H1 (cell line): ENCODE data around the gene MXD4. TPM values are rescaled to one million over a fixed set of nuclear protein-coding genes. Genes with fewer than 3 reads are reported as not detected.

Experiments used
- CTCF ChIA-PET: fragments of 300-600 bp; sonication (Branson Sonifier 250); formaldehyde crosslinking; loops from one replicate; lab custom pipeline; 2021; ENCODE audit not compliant: partially characterized antibody; lab: Charles Lee
- POLR2A ChIA-PET: fragments of 300-600 bp; sonication (Branson Sonifier 250); formaldehyde crosslinking; loops from one replicate; lab custom pipeline; 2021; ENCODE audit warnings: inconsistent platforms; ENCODE audit not compliant: partially characterized antibody; lab: Charles Lee
- DNase-seq, 2 experiments: peaks; one replicate each; pipeline versions ENCODE4 v3.0.0 to v3.0.0-alpha.2; 2010 to 2022; ENCODE audit warnings: low spot score in 2 of 2, low read depth in 1 of 2, mixed read lengths in 1 of 2
- FAIRE-seq: peaks from 2 replicates; lab custom pipeline; 2011; peaks lifted over from hg19 to GRCh38; lab: Jason Lieb, UNC
- H2AFZ ChIP-seq: 2 replicates; pipeline ENCODE4 v1.8.1; 2012; ENCODE audit warnings: low read length, inconsistent platforms
- H2AK5ac ChIP-seq: 2 replicates; pipeline ENCODE4 v1.6.1; 2013; ENCODE audit warnings: low read depth, low read length
- H2BK120ac ChIP-seq: replicated peaks from 2 replicates; pipeline ENCODE3; 2013; ENCODE audit warnings: low read depth, low read length, inconsistent platforms
- H2BK12ac ChIP-seq: 2 replicates; pipeline ENCODE4 v1.6.1; 2013; ENCODE audit warnings: low read depth, low read length
- H2BK15ac ChIP-seq: 2 replicates; pipeline ENCODE4 v1.6.1; 2013; ENCODE audit warnings: low read length
- H2BK20ac ChIP-seq: 2 replicates; pipeline ENCODE4 v1.6.1; 2013; ENCODE audit warnings: low read length
- H2BK5ac ChIP-seq: 2 replicates; pipeline ENCODE4 v1.6.1; 2013; ENCODE audit warnings: low read depth, low read length
- H3K14ac ChIP-seq: 2 replicates; pipeline ENCODE4 v1.6.1; 2013; ENCODE audit warnings: inconsistent platforms; ENCODE audit not compliant: insufficient read length
- H3K18ac ChIP-seq: 2 replicates; pipeline ENCODE4 v1.6.1; 2013; ENCODE audit warnings: low read length; ENCODE audit errors: extremely low read depth
- H3K23ac ChIP-seq: 2 replicates; pipeline ENCODE4 v1.6.1; 2013; ENCODE audit warnings: inconsistent platforms; ENCODE audit not compliant: insufficient read length
- H3K23me2 ChIP-seq: 2 replicates; pipeline ENCODE4 v1.6.1; 2013; ENCODE audit warnings: low read depth, low read length
- H3K27ac ChIP-seq: 2 replicates; pipeline ENCODE4 v1.6.1; 2011; ENCODE audit warnings: low read depth, low read length, inconsistent platforms
- H3K27me3 ChIP-seq, 4 experiments: replicated peaks in 1 of 4; 1 replicate in 1 of 4; 2 replicates in 3 of 4; pipeline versions ENCODE4 v1.6.1 to v1.8.1; 2011 to 2013; ENCODE audit warnings: low read length in 3 of 4, mild to moderate bottlenecking in 3 of 4, inconsistent platforms in 2 of 4, mixed read lengths in 2 of 4, moderate library complexity in 1 of 4; ENCODE audit not compliant: control insufficient read depth in 3 of 4, insufficient read depth in 3 of 4; ENCODE audit errors: extremely low read depth in 1 of 4
- H3K36me3 ChIP-seq, 4 experiments: 2 replicates each; pipeline versions ENCODE4 v1.6.1 to v1.8.1; 2011 to 2013; ENCODE audit warnings: mild to moderate bottlenecking in 4 of 4, low read length in 3 of 4, moderate library complexity in 2 of 4, control low read depth in 1 of 4, inconsistent platforms in 1 of 4; ENCODE audit not compliant: insufficient read depth in 4 of 4, control insufficient read depth in 2 of 4
- H3K4ac ChIP-seq: replicated peaks from 2 replicates; pipeline ENCODE3; 2013; ENCODE audit warnings: low read length, low read depth, mixed read lengths, inconsistent platforms; ENCODE audit not compliant: insufficient read length
- H3K4me1 ChIP-seq, 4 experiments: replicated peaks in 1 of 4; 1 replicate in 1 of 4; 2 replicates in 3 of 4; pipeline versions ENCODE4 v1.6.1 to v1.8.1; 2011 to 2013; ENCODE audit warnings: low read length in 3 of 4, inconsistent platforms in 2 of 4, mixed read lengths in 1 of 4; ENCODE audit not compliant: insufficient read depth in 4 of 4, control insufficient read depth in 3 of 4
- H3K4me2 ChIP-seq, 2 experiments: 2 replicates each; pipeline versions ENCODE4 v1.6.1 to v1.8.1; 2011 to 2013; ENCODE audit warnings: low read depth in 2 of 2, low read length in 2 of 2, control low read depth in 1 of 2, inconsistent platforms in 1 of 2, mild to moderate bottlenecking in 1 of 2; ENCODE audit not compliant: insufficient read depth in 1 of 2
- H3K4me3 ChIP-seq, 4 experiments: fragments of 200-600, 300-600 bp in 1 of 4; sonication (generic), shearing (Covaris generic), sonication (Bioruptor Twin) in 1 of 4; 2 replicates each; pipeline versions ENCODE4 v1.5.1 to v1.8.1; 2011 to 2016; ENCODE audit warnings: low read length in 4 of 4, low read depth in 3 of 4, control low read depth in 2 of 4, inconsistent platforms in 2 of 4, mild to moderate bottlenecking in 2 of 4, mixed read lengths in 1 of 4, moderate library complexity in 1 of 4; ENCODE audit not compliant: insufficient read depth in 2 of 4; ENCODE audit errors: extremely low read depth in 1 of 4
- H3K56ac ChIP-seq: replicated peaks from 2 replicates; pipeline ENCODE3; 2013; ENCODE audit warnings: low read depth, mild to moderate bottlenecking, mixed read lengths, low read length, inconsistent platforms; ENCODE audit not compliant: insufficient read length
- H3K79me1 ChIP-seq: 2 replicates; pipeline ENCODE4 v1.6.1; 2013; ENCODE audit warnings: low read depth, low read length, control low read depth
- H3K79me2 ChIP-seq, 2 experiments: 2 replicates each; pipeline versions ENCODE4 v1.6.1 to v1.8.1; 2012 to 2013; ENCODE audit warnings: low read length in 2 of 2, mild to moderate bottlenecking in 2 of 2, inconsistent platforms in 1 of 2; ENCODE audit not compliant: insufficient read depth in 2 of 2, control insufficient read depth in 1 of 2
- H3K9ac ChIP-seq, 4 experiments: replicated peaks in 1 of 4; 1 replicate in 1 of 4; 2 replicates in 3 of 4; pipeline versions ENCODE4 v1.6.1 to v1.8.1; 2011 to 2013; ENCODE audit warnings: low read depth in 3 of 4, low read length in 3 of 4, control low read depth in 2 of 4, mild to moderate bottlenecking in 2 of 4, moderate library complexity in 2 of 4, inconsistent platforms in 1 of 4; ENCODE audit errors: extremely low read depth in 1 of 4
- H3K9me3 ChIP-seq, 2 experiments: 2 replicates each; pipeline versions ENCODE4 v1.6.1 to v1.8.1; 2012 to 2013; ENCODE audit warnings: mild to moderate bottlenecking in 2 of 2, moderate library complexity in 2 of 2, control low read depth in 1 of 2, inconsistent platforms in 1 of 2, low read depth in 1 of 2, low read length in 1 of 2, mixed read lengths in 1 of 2; ENCODE audit not compliant: insufficient read depth in 2 of 2
- H4K20me1 ChIP-seq, 2 experiments: replicated peaks in 1 of 2; 2 replicates each; pipeline versions ENCODE3 to v1.8.1; 2011 to 2013; ENCODE audit warnings: inconsistent platforms in 2 of 2, low read length in 2 of 2, mild to moderate bottlenecking in 1 of 2; ENCODE audit not compliant: insufficient read depth in 2 of 2, control insufficient read depth in 1 of 2
- H4K5ac ChIP-seq: 2 replicates; pipeline ENCODE4 v1.6.1; 2013; ENCODE audit warnings: low read length, low read depth, mixed read lengths, inconsistent platforms; ENCODE audit not compliant: insufficient read length
- H4K8ac ChIP-seq: 2 replicates; pipeline ENCODE4 v1.8.0; 2013; ENCODE audit warnings: mild to moderate bottlenecking, moderate library complexity, low read length, inconsistent platforms; ENCODE audit not compliant: insufficient read depth; ENCODE audit errors: extremely low read depth
- H4K91ac ChIP-seq: replicated peaks from 2 replicates; pipeline ENCODE3; 2013; ENCODE audit warnings: low read length, mixed read lengths, inconsistent platforms; ENCODE audit not compliant: insufficient read length
- BRCA1 ChIP-seq: IDR thresholded peaks from 2 replicates; pipeline ENCODE4 v1.6.1; 2012; ENCODE audit warnings: low read depth, low read length, improper control_type of control experiment
- CBX8 ChIP-seq: fragments of 300-800, 300-1000 bp; sonication (generic); IDR thresholded peaks from 2 replicates; pipeline ENCODE4 v1.7.1; 2016; ENCODE audit warnings: low read depth, low read length, borderline replicate concordance
- CEBPB ChIP-seq: IDR thresholded peaks from 2 replicates; pipeline ENCODE4 v1.6.1; 2012; ENCODE audit warnings: low read depth, low read length
- CTBP2 ChIP-seq: IDR thresholded peaks from 2 replicates; pipeline ENCODE4 v1.7.0; 2011; ENCODE audit warnings: borderline replicate concordance, mild to moderate bottlenecking, moderate library complexity, mixed read lengths, low read length; ENCODE audit not compliant: insufficient read depth, insufficient read length
- EGR1 ChIP-seq: IDR thresholded peaks from 2 replicates; pipeline ENCODE4 v1.6.1; 2011; ENCODE audit warnings: low read depth, low read length, borderline replicate concordance
- JUND ChIP-seq: IDR thresholded peaks from 2 replicates; pipeline ENCODE4 v1.6.1; 2011; ENCODE audit warnings: mild to moderate bottlenecking, improper control_type of control experiment, low read length
- KDM5A ChIP-seq: fragments of 200-600 bp; IDR thresholded peaks from 2 replicates; pipeline ENCODE4 v1.7.1; 2012; ENCODE audit warnings: mild to moderate bottlenecking, low read length, inconsistent platforms, mixed read lengths
- SAP30 ChIP-seq: fragments of 300-600 bp; sonication (generic); IDR thresholded peaks from 2 replicates; pipeline ENCODE4 v1.7.1; 2012; ENCODE audit warnings: low read length, moderate library complexity, mild to moderate bottlenecking, inconsistent platforms; ENCODE audit not compliant: insufficient read depth, insufficient replicate concordance
- YY1 ChIP-seq: IDR thresholded peaks from 2 replicates; pipeline ENCODE4 v1.6.1; 2011; ENCODE audit warnings: low read depth, mild to moderate bottlenecking, low read length
- WGBS, 2 experiments: shearing (Covaris generic) in 1 of 2; methylation state at CpG; one replicate each; pipeline versions ENCODE4 v1.1.6 to v1.1.7; 2013 to 2015; ENCODE audit warnings: low lambda C conversion rate in 2 of 2, mixed read lengths in 2 of 2, inconsistent platforms in 1 of 2, low coverage in 1 of 2, missing lambda C conversion rate in 1 of 2; ENCODE audit not compliant: insufficient replicate concordance in 2 of 2, insufficient coverage in 1 of 2, insufficient read length in 1 of 2; ENCODE audit errors: extremely low coverage in 1 of 2, missing lambda C conversion rate in 1 of 2; 5-methylcytosine and 5-hydroxymethylcytosine counted together
- polyA plus RNA-seq, 7 experiments: library from polyadenylated mRNA; depleted of rRNA in 3 of 7; stranded (reverse) in 5 of 7; unstranded in 2 of 7; fragments of >200 nt in 5 of 7; fragments of 200-250 nt in 2 of 7; gene quantifications; 1 replicate in 5 of 7; 2 replicates in 1 of 7; 4 replicates in 1 of 7; pipeline versions ENCODE4 v1.2.1 to v1.2.3, GENCODE V29; 2011 to 2013; ENCODE audit warnings: missing spikeins in 2 of 7, mixed read lengths in 2 of 7
- total RNA-seq: library from RNA; stranded (reverse); fragmentation: NEBNext Ultra II Directional; extraction: Animal tissue kit (Norgen Biotek cat#: 25700); gene quantifications from 2 replicates; pipeline ENCODE4 v1.2.1, GENCODE V29; 2021
- TF ChIP-seq, protein P1 (sequence below): IDR thresholded peaks from 2 replicates; pipeline ENCODE4 v1.6.1; 2012; ENCODE audit warnings: inconsistent platforms
- TF ChIP-seq, protein P2 (sequence below): IDR thresholded peaks from 2 replicates; pipeline ENCODE4 v1.6.1; 2011; ENCODE audit warnings: low read depth, mild to moderate bottlenecking, low read length; ENCODE audit not compliant: insufficient read depth

The MXD4 gene
- total and polyA plus RNA-seq, 2 of the 8 experiments (the other 6 are each of a cell fraction or from before 2014, with no cell fraction given), result 18.0 to 20.8 TPM

DNA sequence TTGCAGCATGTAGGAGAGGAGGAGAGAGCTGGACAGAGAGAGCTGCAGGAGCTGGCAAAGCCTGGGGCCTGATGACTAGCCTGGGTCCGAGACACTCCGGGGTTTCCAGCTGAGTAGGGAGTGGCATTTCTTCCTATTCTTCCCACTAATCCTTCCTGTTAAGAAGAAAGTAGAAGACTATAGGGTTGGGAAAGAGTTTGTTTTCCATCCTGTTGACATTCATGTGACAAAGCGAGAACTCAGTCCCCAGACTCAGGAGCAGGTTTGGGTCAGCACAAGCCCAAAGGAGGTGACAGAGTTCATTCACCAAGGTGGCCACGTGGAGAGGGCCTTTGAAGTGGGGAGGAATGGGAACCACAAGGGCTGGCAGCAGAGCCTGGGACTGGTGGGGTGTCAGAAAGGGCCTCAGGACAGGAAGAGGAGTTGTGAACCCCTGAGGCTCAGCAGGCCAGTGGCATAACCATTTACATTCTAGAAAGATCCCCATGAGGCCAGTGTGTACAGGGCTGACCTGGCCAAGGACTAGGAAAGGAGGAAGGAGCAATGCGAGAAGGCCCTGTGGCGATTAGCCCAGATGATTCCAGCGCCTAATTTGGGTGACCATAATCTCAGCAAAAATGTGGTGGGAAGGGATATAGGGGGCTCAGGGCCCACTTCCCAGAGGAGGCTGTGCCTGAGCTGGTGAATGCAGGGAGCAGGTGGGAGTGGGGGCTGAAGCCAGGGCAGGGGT, 16.7 kb downstream of the MXD4 start:
- H4K91ac ChIP-seq, result no peak overlapping the region
- H2BK5ac ChIP-seq, result no peak overlapping the region
- no peak overlapping the region for H3K14ac ChIP-seq
- peaks cover 0 to 3% (median under 1%) of the 10 kb centered on the region in 4 experiments; a peak in 2 of 8 replicates for H3K36me3 ChIP-seq
- H2BK20ac ChIP-seq, result no peak overlapping the region
- H3K27ac ChIP-seq, result no peak overlapping the region
- no peak overlapping the region for H3K23ac ChIP-seq
- no peaks in the 10 kb centered on the region; the same call in 1 of the 2 replicates for H3K79me1 ChIP-seq
- ChIA-PET CTCF (interaction anchor here (2.5 kb wide), 1 partner anchor 25 kb away, joined by 7 read pairs; no protein-coding TSS in a partner anchor), POLR2A (interaction anchor here (1.0 to 1.3 kb wide), 2 partner anchors 15 to 177 kb away, joined by 3 read pairs; no protein-coding TSS in a partner anchor)
- no peak overlapping the region for H2BK120ac ChIP-seq
- FAIRE-seq, result no peak
- no peak overlapping the region for H2AFZ ChIP-seq
- H3K27me3 ChIP-seq, result no peaks in the 10 kb centered on the region
- no peaks in the 10 kb centered on the region; a peak in 1 of 4 replicates for H3K9me3 ChIP-seq
- no peak overlapping the region for H3K4me3 ChIP-seq
- H3K4ac ChIP-seq, result no peak overlapping the region
- H3K4me2 ChIP-seq, result no peak overlapping the region
- H2AK5ac ChIP-seq, result no peak overlapping the region
- peaks cover 0 to 4% of the 10 kb centered on the region in 2 experiments for H4K20me1 ChIP-seq
- no peak overlapping the region for H3K56ac ChIP-seq
- H3K23me2 ChIP-seq, result no peaks in the 10 kb centered on the region
- H3K79me2 ChIP-seq, result peaks cover 0 to 13% of the 10 kb centered on the region in 2 experiments; a peak in 3 of 4 replicates
- H4K8ac ChIP-seq, result no peak overlapping the region
- no peak overlapping the region for H3K18ac ChIP-seq
- DNase-seq, result no peak
- 0 out of 2 replicates have a peak overlapping the region, but pooled peaks have one; percentile 46 for H2BK15ac ChIP-seq
- no peak overlapping the region for H2BK12ac ChIP-seq
- H3K4me1 ChIP-seq, result no peaks in the 10 kb centered on the region
- no peak overlapping the region for H3K9ac ChIP-seq
- 89% methylated on average over 7 of the region's 7 CpGs; no CpG with 5 or more reads in 1 of the 2 experiments for WGBS, 2 experiments
- H4K5ac ChIP-seq, result no peak overlapping the region
- no peak for TF ChIP-seq EGR1
- no peak for TF ChIP-seq BRCA1
- TF ChIP-seq CEBPB, result no peak
- TF ChIP-seq JUND, result no peak
- TF ChIP-seq KDM5A, result no peak
- no peak for TF ChIP-seq CTBP2
- TF ChIP-seq, protein P1, sequence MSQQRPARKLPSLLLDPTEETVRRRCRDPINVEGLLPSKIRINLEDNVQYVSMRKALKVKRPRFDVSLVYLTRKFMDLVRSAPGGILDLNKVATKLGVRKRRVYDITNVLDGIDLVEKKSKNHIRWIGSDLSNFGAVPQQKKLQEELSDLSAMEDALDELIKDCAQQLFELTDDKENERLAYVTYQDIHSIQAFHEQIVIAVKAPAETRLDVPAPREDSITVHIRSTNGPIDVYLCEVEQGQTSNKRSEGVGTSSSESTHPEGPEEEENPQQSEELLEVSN, result no peak
- no peak for TF ChIP-seq SAP30
- TF ChIP-seq CBX8, result no peak
- TF ChIP-seq YY1, result no peak
- TF ChIP-seq, protein P2, sequence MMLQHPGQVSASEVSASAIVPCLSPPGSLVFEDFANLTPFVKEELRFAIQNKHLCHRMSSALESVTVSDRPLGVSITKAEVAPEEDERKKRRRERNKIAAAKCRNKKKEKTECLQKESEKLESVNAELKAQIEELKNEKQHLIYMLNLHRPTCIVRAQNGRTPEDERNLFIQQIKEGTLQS, result no peak
